SK-N-SH treated with all-trans-retinoic acid at 6 μM for 48 hours (cell line): ENCODE results near the gene ANKRD29.

Experiments used
- CSRNP3 ChIP-seq: fragments of 250-450 bp; sonication (Bioruptor Pico); IDR thresholded peaks from 2 replicates; pipeline ENCODE4 v1.5.1; 2021; ENCODE audit warnings: mild to moderate bottlenecking, moderate library complexity
- ISL1 ChIP-seq: fragments of 250-450 bp; sonication (Bioruptor Pico); IDR thresholded peaks from 2 replicates; pipeline ENCODE4 v2.1.2; 2022; ENCODE audit warnings: mild to moderate bottlenecking, moderate library complexity
- PATZ1 ChIP-seq: fragments of 250-450 bp; sonication (Bioruptor Pico); IDR thresholded peaks from 2 replicates; pipeline ENCODE4 v1.8.0; 2020; ENCODE audit warnings: mild to moderate bottlenecking, moderate library complexity, borderline replicate concordance
- PPARA ChIP-seq: fragments of 250-450 bp; sonication (Bioruptor Pico); IDR thresholded peaks from 2 replicates; pipeline ENCODE4 v1.5.0; 2020; ENCODE audit warnings: mild to moderate bottlenecking, borderline replicate concordance
- RARB ChIP-seq: fragments of 250-450 bp; sonication (Bioruptor Pico); IDR thresholded peaks from 2 replicates; pipeline ENCODE4 v1.8.0; 2021; ENCODE audit warnings: mild to moderate bottlenecking, moderate library complexity
- TCF4 ChIP-seq: fragments of 250-450 bp; sonication (Bioruptor Pico); IDR thresholded peaks from 2 replicates; pipeline ENCODE4 v1.8.0; 2021; ENCODE audit warnings: mild to moderate bottlenecking, moderate library complexity, borderline replicate concordance
- ZC3H10 ChIP-seq: fragments of 250-450 bp; sonication (Bioruptor Pico); IDR thresholded peaks from 2 replicates; pipeline ENCODE4 v1.5.1; 2021; ENCODE audit warnings: mild to moderate bottlenecking, moderate library complexity
- ZNF565 ChIP-seq: fragments of 450-650 bp; formaldehyde crosslinking; conservative IDR thresholded peaks from 2 replicates; pipeline ENCODE4 v1.5.0; 2020; ENCODE audit warnings: low read depth, mild to moderate bottlenecking, moderate library complexity
- ZNF70 ChIP-seq: fragments of 450-650 bp; formaldehyde crosslinking; IDR thresholded peaks from 2 replicates; pipeline ENCODE4 v1.5.0; 2020; ENCODE audit warnings: mild to moderate bottlenecking, moderate library complexity
- ZNF8 ChIP-seq: fragments of 450-650 bp; formaldehyde crosslinking; IDR thresholded peaks from 2 replicates; pipeline ENCODE4 v1.5.0; 2020; ENCODE audit warnings: mild to moderate bottlenecking, moderate library complexity
- TF ChIP-seq, protein P1 (sequence below): fragments of 250-450 bp; sonication (Bioruptor Pico); IDR thresholded peaks from 2 replicates; pipeline ENCODE4 v1.5.0; 2020; ENCODE audit warnings: mild to moderate bottlenecking, moderate library complexity
- TF ChIP-seq, protein P2 (sequence below): fragments of 250-450 bp; sonication (Bioruptor Pico); IDR thresholded peaks from 2 replicates; pipeline ENCODE4 v1.5.1; 2020; ENCODE audit warnings: low read depth, mild to moderate bottlenecking, moderate library complexity

GRCh38 chr18:23704806-23705205 lies 42.1 kb upstream of the ANKRD29 start:
- TF ChIP-seq RARB (CRISPR knock-in tag) = no peak
- TF ChIP-seq ZNF70 = no peak
- TF ChIP-seq, protein P1, sequence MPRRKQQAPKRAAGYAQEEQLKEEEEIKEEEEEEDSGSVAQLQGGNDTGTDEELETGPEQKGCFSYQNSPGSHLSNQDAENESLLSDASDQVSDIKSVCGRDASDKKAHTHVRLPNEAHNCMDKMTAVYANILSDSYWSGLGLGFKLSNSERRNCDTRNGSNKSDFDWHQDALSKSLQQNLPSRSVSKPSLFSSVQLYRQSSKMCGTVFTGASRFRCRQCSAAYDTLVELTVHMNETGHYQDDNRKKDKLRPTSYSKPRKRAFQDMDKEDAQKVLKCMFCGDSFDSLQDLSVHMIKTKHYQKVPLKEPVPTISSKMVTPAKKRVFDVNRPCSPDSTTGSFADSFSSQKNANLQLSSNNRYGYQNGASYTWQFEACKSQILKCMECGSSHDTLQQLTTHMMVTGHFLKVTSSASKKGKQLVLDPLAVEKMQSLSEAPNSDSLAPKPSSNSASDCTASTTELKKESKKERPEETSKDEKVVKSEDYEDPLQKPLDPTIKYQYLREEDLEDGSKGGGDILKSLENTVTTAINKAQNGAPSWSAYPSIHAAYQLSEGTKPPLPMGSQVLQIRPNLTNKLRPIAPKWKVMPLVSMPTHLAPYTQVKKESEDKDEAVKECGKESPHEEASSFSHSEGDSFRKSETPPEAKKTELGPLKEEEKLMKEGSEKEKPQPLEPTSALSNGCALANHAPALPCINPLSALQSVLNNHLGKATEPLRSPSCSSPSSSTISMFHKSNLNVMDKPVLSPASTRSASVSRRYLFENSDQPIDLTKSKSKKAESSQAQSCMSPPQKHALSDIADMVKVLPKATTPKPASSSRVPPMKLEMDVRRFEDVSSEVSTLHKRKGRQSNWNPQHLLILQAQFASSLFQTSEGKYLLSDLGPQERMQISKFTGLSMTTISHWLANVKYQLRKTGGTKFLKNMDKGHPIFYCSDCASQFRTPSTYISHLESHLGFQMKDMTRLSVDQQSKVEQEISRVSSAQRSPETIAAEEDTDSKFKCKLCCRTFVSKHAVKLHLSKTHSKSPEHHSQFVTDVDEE (CRISPR knock-in tag) = no peak
- TF ChIP-seq PPARA = no peak
- no peak for TF ChIP-seq ISL1 (CRISPR knock-in tag)
- TF ChIP-seq, protein P2, sequence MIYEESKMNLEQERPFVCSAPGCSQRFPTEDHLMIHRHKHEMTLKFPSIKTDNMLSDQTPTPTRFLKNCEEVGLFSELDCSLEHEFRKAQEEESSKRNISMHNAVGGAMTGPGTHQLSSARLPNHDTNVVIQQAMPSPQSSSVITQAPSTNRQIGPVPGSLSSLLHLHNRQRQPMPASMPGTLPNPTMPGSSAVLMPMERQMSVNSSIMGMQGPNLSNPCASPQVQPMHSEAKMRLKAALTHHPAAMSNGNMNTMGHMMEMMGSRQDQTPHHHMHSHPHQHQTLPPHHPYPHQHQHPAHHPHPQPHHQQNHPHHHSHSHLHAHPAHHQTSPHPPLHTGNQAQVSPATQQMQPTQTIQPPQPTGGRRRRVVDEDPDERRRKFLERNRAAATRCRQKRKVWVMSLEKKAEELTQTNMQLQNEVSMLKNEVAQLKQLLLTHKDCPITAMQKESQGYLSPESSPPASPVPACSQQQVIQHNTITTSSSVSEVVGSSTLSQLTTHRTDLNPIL (CRISPR knock-in tag) = no peak
- TF ChIP-seq ZC3H10 (CRISPR knock-in tag) = no peak
- TF ChIP-seq TCF4 (CRISPR knock-in tag) = no peak
- TF ChIP-seq CSRNP3 = no peak
- no peak for TF ChIP-seq PATZ1
- TF ChIP-seq ZNF8 (CRISPR knock-in tag) = no peak
- TF ChIP-seq ZNF565 (CRISPR knock-in tag) = no peak
